Heart left ventricle (tissue), 13 donors: Measurements from ENCODE around the gene FABP2.
"Not testable (repeated sequence)": the region's sequence is repeated elsewhere in the genome, so short reads cannot be mapped to it uniquely, and the experiment has no call there.

ENCODE experiments used
- POLR2A ChIP-seq, 2 donors: fragments of 450-650 bp; IDR thresholded peaks; one replicate each; pipeline ENCODE4 v1.6.1; 2017; ENCODE audit warnings: antibody characterized with exemption in 2 of 2, mild to moderate bottlenecking in 2 of 2, moderate library complexity in 2 of 2
- TF ChIP-seq, protein P1 (sequence below), 12 donors: fragments of 200-600 bp; sonication (generic) in 4 of 12; IDR thresholded peaks; one replicate each; pipeline versions ENCODE4 v1.5.0 to v1.8.0; 2018 to 2022; ENCODE audit warnings: antibody characterized with exemption in 12 of 12, mild to moderate bottlenecking in 5 of 12
- donor health status: ischemic (EF 13 %, LVEDD 7.1; RV severe dilation, severe dysfunction).
- donor health status: DM: no; HTN: yes; CAD: no.
- donor health status: DM: no; HTN: no; CAD: no.
- donor health status: ischemic (EF 25% LVEDD 6.9; RV normal size, moderate dysfunction).
- donor health status: ischemic (EF 25% LVEDD 5.7; RV mildly dilated, moderate dysfunction).
- donor health status: ischemic (EF 35%, LVEDD 5.7; RV mildly dilated, moderate dysfunction).
- donor health status: nonischemic (EF 11% LVEDD 7.7; RV severe dilation, severe dysfunction).
- donor health status: DM: yes; HTN: yes; CAD: no.
- donor health status: PGD.
- donor health status: ischemic (EF 29% LVEDD 5.4; RV normal size, mild dysfunction).
- donor health status: nonischemic (EF 23%, LVEDD 6.1; RV moderate dilation, normal function).

DNA sequence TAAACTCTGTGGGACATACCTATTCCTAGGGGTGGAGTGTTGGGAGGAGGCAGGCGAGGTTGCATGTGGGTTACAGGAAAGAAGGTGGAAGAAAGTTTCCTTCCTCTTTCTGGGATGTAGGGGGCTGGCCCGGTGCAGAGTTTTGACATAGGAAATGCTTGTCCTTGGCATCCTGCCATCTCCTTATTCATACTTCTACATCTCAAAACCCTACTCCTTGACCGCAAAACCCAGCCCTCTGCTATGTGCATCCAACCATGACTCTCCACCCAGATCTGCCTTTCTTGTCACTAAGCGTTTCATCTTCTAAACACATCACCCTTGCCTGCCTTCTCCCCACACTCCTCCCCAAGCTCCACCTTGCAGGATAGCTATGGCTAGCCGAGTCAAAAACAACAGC lies 48.5 kb upstream of the FABP2 start:
- not testable (repeated sequence) for TF ChIP-seq POLR2A (IDR thresholded peaks at IDR 0.05)
- TF ChIP-seq, protein P1, sequence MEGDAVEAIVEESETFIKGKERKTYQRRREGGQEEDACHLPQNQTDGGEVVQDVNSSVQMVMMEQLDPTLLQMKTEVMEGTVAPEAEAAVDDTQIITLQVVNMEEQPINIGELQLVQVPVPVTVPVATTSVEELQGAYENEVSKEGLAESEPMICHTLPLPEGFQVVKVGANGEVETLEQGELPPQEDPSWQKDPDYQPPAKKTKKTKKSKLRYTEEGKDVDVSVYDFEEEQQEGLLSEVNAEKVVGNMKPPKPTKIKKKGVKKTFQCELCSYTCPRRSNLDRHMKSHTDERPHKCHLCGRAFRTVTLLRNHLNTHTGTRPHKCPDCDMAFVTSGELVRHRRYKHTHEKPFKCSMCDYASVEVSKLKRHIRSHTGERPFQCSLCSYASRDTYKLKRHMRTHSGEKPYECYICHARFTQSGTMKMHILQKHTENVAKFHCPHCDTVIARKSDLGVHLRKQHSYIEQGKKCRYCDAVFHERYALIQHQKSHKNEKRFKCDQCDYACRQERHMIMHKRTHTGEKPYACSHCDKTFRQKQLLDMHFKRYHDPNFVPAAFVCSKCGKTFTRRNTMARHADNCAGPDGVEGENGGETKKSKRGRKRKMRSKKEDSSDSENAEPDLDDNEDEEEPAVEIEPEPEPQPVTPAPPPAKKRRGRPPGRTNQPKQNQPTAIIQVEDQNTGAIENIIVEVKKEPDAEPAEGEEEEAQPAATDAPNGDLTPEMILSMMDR (IDR thresholded peaks at IDR 0.05) = not testable (repeated sequence)
